Naive thymus-derived CD8-positive, alpha-beta T cell (primary cell): ENCODE results near the gene TUBB8. TPM values are rescaled to one million over a fixed set of nuclear protein-coding genes. Genes with fewer than 3 reads are reported as not detected.
"Not testable (repeated sequence)": the region's sequence is repeated elsewhere in the genome, so short reads cannot be mapped to it uniquely, and the experiment has no call there.

ENCODE experiments used
- ATAC-seq, 2 donors: fragments of 150-1000 bp; cut with Tn5 transposase in 1 of 2; sonication (Bioruptor Pico), chemical (Tn5 transposase) in 1 of 2; 1 replicate in 1 of 2; 2 replicates in 1 of 2; pipeline ENCODE4 v1.10.0; 2021; ENCODE audit warnings: mild to moderate bottlenecking in 2 of 2, moderate library complexity in 2 of 2
- POLR2A ChIA-PET: fragments of 350-600 bp; sonication (Branson Sonifier 250); formaldehyde crosslinking; loops from one replicate; lab custom pipeline; 2021; ENCODE audit warnings: antibody characterized with exemption; lab: Charles Lee
- DNase-seq, 10 donors: peaks; one replicate each; pipeline versions ENCODE4 v3.0.0 to v3.0.0-alpha.2; 2020 to 2022
- H3K27ac Mint-ChIP-seq, 10 donors: one replicate each; pipeline ENCODE4 v1.8.0; 2020 to 2022; ENCODE audit warnings: mild to moderate bottlenecking in 10 of 10, mixed read lengths in 10 of 10, moderate library complexity in 4 of 10, inconsistent platforms in 1 of 10
- H3K27me3 Mint-ChIP-seq, 5 donors: one replicate each; pipeline ENCODE4 v1.8.0; 2021 to 2022; ENCODE audit warnings: mixed read lengths in 5 of 5
- H3K36me3 Mint-ChIP-seq, 3 donors: one replicate each; pipeline ENCODE4 v1.8.0; 2020 to 2022; ENCODE audit warnings: mixed read lengths in 3 of 3, mild to moderate bottlenecking in 2 of 3, inconsistent platforms in 1 of 3
- H3K4me1 Mint-ChIP-seq, 4 donors: one replicate each; pipeline ENCODE4 v1.8.0; 2021 to 2022; ENCODE audit warnings: mixed read lengths in 4 of 4
- H3K4me3 Mint-ChIP-seq, 10 donors: one replicate each; pipeline ENCODE4 v1.8.0; 2020 to 2022; ENCODE audit warnings: mild to moderate bottlenecking in 10 of 10, mixed read lengths in 10 of 10, moderate library complexity in 6 of 10, inconsistent platforms in 1 of 10
- H3K9me3 Mint-ChIP-seq, 9 donors: one replicate each; pipeline ENCODE4 v1.8.0; 2020 to 2022; ENCODE audit warnings: mixed read lengths in 9 of 9, mild to moderate bottlenecking in 3 of 9, inconsistent platforms in 1 of 9, moderate library complexity in 1 of 9
- polyA plus RNA-seq, 3 donors: library from polyadenylated mRNA; unstranded; fragments of 300-500 nt; fragmentation: Illumina TruSeq; gene quantifications; one replicate each; pipeline ENCODE4 v1.2.3, GENCODE V29; 2021
- total RNA-seq, 8 experiments: library from RNA in 2 of 8; stranded (reverse) in 2 of 8; gene quantifications; one replicate each; pipeline ENCODE4 v1.2.3 and lab custom pipeline; 2021 to 2026

TUBB8 gene
- total and polyA plus RNA-seq, 5 experiments from 2014 or later, result not detected

GRCh38 chr10:11260-11659 lies 37.8 kb downstream of the TUBB8 start:
- ATAC-seq, H3K9me3 Mint-ChIP-seq, H3K27ac Mint-ChIP-seq, H3K27me3 Mint-ChIP-seq, DNase-seq, POLR2A ChIA-PET, H3K4me1 Mint-ChIP-seq, H3K36me3 Mint-ChIP-seq, H3K4me3 Mint-ChIP-seq: not testable (repeated sequence)

DNA sequence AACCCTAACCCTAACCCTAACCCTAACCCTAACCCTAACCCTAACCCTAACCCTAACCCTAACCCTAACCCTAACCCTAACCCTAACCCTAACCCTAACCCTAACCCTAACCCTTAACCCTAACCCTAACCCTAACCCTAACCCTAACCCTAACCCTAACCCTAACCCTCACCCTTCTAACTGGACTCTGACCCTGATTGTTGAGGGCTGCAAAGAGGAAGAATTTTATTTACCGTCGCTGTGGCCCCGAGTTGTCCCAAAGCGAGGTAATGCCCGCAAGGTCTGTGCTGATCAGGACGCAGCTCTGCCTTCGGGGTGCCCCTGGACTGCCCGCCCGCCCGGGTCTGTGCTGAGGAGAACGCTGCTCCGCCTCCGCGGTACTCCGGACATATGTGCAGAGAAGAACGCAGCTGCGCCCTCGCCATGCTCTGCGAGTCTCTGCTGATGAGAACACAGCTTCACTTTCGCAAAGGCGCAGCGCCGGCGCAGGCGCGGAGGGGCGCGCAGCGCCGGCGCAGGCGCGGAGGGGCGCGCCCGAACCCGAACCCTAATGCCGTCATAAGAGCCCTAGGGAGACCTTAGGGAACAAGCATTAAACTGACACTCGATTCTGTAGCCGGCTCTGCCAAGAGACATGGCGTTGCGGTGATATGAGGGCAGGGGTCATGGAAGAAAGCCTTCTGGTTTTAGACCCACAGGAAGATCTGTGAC lies 38.7 kb downstream of the TUBB8 start:
- DNase-seq, result peak in 2 of 10 donors; percentile 15 to 45
- H3K36me3 Mint-ChIP-seq, H3K4me1 Mint-ChIP-seq, POLR2A ChIA-PET, H3K27ac Mint-ChIP-seq, H3K9me3 Mint-ChIP-seq, H3K27me3 Mint-ChIP-seq, ATAC-seq, H3K4me3 Mint-ChIP-seq: not testable (repeated sequence)

Other genes starting within 250 kb of the TUBB8 start
- gene ZMYND11, start 86.2 kb upstream of the TUBB8 start, total RNA-seq, result 10 to 100 TPM; 63.9 to 71.1 TPM
- 10 to 100 TPM; 29.8 to 41.0 (median 34.8) TPM for gene ZMYND11, start 86.2 kb upstream of the TUBB8 start, polyA plus RNA-seq